Ammon's horn (tissue), 1 donor: ENCODE results near the gene NIPSNAP2.
"Not testable (repeated sequence)": the region's sequence is repeated elsewhere in the genome, so short reads cannot be mapped to it uniquely, and the experiment has no call there.

ENCODE experiments used
- DNase-seq: peaks from one replicate; pipeline ENCODE4 v3.0.0-alpha.2; 2016; ENCODE audit warnings: low spot score

The NIPSNAP2 gene

DNA sequence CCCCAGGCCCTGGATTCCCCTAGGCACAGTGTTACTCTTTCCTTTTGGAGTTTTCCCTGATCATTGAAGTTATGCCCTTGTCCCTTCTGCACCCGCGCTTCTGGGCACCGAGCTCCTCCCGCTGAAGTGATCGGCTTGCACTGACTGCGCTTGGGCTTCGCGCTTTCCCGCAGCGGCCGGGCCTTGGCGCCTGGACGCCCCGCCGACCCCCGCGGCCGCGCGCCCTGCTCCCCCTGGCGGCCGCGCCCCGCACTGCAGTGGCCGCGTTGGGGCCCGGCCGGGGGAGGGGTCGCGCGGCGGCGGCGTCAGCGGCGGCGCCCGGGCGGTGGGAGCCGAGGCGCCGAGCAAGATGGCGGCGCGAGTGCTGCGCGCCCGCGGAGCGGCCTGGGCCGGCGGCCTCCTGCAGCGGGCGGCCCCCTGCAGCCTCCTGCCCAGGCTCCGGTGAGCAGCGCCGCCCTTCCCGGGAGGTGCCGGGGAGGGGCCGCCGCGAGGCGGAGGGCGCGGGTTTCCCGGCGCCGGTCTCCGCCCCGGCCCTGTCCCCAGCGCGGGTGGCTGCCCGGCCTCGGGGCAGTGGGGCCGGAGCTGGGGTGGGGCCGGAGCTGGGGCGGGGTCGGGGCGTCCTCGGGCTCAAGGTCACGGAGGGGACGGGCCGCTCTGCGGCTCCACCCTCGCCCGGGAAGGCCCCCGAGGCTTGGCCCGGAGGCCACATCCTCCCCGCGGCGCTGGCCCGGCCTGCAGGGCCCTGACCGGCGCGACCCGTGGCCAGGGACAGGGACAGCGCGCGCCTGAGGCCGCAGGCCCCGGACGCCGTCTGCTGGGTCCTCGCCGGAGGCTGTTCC lies at the start of gene NIPSNAP2:
Gene NIPSNAP2 (plus strand): TSS at position 325 of the 839 bp plus-strand sequence. CDS start 25 bp downstream, at position 350.
- peak; percentile 69 for DNase-seq

DNA sequence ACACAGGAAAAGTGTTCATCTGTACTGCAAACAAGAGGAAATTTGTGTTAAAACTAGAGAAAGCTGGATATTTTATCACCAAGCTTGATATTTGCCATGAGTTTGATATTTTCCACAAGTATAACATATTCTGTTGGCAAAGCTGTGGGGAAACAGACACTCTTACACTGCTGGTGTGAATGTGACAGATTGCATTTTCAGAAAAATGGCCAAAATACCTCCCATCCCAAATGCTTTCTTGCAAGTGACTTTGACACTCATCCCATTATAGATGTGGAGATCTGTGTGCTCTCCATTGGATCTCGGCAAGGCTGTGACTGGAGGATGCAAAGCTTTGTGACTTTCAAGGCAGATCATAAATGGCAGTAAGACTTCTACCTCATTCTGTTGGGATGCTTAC lies 46.6 kb upstream of the NIPSNAP2 start:
- peak; percentile 30 for DNase-seq

DNA sequence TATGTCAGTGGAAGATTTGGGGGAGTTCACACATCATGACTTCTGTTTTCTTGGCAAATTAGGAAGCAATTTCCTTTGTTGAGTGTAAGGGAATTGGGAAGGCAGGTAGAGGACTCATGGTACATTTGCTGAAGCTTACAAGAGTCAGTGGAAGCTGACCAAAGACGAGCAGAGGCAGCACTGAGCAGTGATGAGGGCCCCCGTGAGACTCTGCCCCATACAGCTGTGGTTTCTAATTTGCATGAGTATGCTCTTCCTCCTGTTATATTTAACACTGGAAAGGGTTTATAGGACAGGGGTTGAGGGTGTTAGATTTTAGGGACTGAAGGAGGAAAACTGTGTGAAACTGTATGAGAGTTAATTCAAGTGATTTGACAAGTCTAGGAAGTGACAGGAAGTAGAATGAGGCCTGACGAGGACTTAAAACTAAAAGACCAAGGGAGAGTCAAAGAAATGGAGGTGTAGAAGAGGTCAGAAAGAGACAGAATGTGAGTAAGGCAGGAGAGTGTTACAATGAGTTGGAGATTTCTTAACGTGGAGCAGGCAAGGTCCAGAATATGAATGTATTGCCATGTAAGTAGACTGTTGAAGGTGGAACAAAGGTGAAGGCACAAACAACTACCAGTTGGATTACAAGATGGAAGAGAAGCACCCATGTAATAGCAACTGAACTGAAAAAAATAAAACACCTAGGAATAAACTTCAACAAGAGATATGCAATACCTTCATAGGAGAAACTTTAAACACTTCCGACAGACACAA lies 36.2 kb upstream of the NIPSNAP2 start:
- DNase-seq: no peak

DNA sequence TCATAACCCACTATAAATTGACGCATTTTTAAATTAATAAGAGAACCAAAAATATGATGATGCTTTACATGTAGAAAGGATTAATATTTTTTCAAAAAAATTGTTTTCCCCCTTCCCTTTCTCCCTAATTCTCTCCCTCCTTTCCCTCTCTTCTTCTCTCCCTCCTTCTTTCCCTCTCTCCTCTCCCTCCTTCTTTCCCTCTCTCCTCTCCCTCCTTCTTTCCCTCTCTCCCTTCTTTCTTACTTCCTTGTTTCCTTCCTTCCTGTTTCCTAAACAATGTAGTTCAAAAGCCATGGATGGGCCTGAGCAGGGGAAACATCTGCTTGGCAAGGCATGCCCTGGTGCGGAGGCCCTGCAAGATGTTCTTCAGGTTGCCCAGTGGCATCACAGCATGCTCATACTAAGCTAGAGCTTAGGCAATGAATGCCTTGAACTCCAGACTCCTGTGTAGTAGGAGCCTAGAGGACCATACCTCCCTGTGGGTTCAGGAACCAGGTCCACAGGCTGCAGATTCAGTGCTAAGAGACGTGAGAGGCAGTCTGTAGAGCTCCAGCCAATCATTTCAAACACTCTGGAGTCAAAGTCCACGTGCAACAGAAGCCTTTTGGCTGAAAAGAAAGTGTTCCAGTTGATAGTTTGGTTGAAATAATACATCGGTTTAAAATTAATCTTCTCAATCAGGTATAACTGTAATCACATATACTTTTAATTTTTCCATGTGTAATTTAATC lies 32.8 kb upstream of the NIPSNAP2 start:
- DNase-seq: no peak

DNA sequence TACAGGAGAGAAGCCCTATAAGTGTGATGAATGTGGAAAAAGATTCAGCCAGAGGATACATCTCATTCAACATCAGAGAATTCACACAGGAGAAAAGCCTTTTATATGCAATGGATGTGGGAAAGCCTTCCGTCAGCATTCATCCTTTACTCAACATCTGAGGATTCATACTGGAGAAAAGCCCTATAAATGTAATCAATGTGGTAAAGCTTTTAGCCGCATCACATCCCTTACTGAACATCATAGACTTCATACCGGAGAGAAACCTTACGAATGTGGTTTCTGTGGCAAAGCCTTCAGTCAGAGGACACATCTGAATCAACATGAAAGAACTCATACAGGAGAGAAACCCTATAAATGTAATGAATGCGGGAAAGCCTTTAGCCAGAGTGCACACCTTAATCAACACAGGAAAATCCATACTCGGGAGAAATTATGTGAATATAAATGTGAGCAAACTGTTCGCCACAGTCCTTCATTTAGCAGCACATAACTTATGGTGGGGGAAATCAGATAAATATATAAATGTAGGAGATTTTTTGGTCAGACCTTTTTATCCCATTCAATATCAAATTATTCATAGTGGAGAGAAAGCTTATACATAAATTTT lies 24.8 kb upstream of the NIPSNAP2 start:
- no peak for DNase-seq

DNA sequence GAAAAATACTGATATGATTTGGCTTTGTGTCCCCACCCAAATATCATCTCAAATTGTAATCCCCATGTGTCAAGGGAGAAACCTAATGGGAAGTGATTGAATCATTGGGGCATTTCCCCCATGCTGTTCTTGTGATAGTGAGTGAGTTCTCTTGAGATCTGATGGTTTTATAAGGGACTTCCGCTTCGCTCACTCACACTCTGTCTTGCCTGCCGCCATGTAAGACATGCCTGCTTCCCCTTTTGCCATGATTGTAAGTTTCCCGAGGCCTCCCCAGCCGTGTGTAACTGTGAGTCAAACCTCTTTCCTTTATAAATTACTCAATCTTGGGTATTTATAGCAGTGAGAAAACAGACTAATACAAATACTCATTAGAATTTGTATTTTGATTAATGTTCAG lies 17.8 kb upstream of the NIPSNAP2 start:
- DNase-seq: no peak

DNA sequence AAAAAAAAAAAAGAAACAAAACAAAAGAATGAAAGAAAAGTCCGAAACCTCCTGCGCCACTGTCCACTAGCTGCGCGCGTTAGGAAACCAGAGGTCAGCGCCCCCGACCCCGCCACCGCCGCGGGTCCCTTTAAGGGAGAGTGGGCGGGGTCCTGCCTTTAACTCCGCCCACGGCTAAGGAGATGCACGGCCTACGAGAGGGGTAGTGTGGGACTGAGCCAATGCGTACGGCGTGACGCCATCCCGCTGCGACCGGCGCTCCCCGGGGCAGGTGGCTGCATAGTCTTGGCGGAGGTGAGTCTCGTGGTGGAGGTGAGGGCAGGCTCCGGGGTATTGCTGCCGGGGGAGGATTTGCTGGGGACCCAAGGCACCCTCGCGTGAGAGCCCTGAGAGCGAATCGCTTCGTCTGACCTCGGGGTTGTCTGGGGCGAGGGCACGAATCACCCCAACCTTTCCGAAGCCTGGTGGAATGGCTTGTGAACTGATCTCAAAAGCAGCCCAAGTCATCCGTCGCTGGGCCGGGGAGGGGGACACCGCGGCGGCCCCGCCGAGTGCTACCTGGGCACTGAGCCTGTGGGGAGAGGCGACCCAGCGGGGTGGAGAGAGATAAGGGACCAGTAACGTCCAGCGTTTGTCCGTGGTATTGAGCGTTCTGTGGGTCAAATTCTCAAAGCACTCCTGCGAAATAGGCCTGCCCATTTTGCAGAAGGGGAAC lies 12.6 kb upstream of the NIPSNAP2 start, which contains the start of gene MRPS17:
Gene MRPS17 (plus strand): TSS at position 241 of the 715 bp plus-strand sequence. CDS start 1,319 bp downstream, outside the sequence.
- peak; percentile 95 for DNase-seq

DNA sequence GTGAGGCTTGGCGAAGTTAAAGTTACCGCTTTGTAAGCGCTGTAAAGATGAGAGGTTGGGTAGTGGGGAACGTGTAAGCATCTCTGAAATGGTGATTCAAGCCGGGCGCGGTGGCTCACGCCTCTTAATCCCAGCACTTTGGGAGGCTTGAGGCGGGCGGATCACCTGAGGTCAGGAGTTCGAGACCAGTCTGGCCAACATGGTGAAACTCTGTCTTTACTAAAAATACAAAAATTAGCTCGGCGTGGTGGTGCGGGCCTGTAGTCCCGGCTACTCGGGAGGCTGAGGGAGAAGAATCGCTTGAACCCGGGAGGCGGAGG lies 12.1 kb upstream of the NIPSNAP2 start:
- DNase-seq: not testable (repeated sequence)

DNA sequence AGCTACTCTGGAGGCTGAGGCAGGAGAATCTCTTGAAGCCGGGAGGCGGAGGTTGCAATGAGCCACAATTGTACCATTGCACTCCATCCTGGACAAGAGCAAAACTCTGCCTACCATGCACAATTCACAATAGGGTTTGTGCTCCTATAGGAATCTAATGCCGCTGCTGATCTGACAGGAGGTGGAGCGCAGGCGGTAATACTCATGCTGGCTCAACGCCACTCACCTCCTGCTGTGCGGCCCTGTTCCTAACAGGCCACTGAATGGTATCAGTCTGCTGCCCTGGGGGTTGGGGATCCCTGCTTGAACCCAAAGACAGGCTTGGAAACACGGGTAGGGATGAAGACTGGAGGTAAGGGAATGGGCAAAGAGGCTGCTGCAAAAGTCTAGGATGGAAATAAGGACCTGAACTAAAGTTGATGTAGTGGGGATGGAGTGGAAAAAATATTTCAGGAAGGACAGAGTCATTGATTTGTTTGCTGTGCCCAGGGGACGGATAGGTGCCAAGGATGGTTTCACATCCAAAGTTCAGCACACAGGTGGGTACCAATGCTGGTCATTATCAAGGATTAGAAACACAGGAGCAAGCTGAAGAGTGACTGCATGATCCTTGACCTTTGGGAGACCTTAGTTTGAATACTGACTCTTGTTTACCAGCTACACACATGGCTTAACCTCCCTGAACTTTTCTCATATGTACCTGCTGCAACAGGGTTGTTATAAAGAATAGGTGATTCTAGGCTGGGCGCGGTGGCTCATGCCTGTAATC lies 10.5 kb upstream of the NIPSNAP2 start:
- DNase-seq: no peak

DNA sequence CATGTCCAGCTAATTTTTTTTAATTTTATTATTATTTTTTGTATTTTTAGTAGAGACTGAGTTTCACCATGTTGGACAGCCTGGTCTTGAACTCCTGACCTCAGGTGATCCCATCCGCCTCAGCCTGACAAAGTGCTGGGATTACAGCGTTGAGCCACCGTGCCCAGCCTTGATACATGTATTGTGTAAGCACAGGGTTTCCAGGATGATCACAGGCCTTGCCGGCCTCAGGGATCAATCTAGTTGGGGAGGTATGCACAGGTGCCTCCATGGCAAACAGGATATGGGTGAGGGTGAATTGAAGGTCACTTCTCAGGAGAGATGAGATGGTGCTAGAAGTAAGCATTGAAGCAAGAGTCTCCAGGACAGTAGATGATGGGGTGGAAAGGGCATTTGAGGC lies 7.2 kb upstream of the NIPSNAP2 start:
- no peak for DNase-seq

DNA sequence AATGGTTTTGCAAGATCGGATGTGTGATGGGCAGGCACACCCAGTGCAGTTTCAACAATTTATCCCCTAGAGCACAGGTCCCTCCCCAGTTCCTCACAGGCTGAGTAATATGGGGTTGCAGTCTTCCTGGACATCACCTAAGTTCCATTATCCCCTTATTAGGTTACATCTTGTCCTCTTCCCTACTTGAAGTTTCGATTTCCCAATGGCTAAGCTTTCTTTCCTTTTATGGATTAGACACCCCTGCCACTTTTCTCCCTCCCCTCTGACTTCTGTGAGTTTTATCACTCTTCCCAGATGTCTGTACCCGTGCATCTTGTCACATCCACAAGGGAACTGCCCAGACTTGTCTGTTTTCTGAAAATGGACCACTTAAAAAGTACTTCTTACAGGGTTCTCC lies 2.4 kb upstream of the NIPSNAP2 start:
- DNase-seq: no peak

DNA sequence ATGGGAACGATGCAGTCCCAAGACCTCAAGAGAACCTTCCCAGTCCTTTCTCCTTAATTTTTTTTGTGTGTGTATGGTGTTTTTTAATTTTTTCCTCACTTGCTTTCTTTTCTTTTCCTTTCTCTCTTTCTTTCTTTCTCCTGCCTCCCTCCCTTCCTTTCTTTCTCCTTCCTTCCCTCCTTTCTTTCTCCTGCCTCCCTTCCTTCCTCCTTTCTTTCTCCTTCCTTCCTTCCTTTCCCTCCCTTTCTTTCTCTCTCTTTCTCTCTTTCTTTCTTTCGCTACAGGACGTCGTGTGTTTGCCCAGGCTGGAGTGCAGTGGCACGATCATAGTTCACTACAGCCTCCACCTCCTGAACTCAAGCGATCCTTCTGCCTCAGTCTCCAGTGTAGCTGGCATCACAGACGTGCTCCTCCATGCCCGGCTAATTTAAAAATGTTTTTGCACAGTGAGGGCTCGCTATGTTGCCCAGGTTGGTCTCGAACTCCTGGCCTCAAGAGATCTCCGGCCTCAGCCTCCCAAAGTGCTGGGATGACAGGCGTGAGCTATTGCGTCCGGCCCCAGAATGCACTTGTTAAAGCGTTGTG lies 709 bp upstream of the NIPSNAP2 start:
- no peak for DNase-seq

DNA sequence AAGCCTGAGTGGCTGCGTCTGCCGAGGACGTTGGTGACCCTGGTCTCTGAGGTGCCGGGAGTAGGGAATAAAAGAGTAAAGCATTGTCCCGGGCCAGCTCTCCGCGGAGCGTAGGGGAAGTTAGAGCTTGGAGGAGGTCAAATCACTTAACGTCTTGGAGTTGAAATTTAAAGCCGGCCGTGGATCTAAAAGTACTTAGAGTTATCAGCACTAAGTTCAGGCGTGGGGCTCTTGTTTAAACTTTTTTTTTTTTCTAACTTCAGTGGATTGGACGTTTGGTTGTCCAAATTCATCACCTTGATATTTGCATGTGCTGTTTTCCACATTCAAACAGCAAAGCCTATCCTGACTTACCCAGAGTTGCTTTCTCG lies 700 bp downstream of the NIPSNAP2 start:
- DNase-seq: no peak

DNA sequence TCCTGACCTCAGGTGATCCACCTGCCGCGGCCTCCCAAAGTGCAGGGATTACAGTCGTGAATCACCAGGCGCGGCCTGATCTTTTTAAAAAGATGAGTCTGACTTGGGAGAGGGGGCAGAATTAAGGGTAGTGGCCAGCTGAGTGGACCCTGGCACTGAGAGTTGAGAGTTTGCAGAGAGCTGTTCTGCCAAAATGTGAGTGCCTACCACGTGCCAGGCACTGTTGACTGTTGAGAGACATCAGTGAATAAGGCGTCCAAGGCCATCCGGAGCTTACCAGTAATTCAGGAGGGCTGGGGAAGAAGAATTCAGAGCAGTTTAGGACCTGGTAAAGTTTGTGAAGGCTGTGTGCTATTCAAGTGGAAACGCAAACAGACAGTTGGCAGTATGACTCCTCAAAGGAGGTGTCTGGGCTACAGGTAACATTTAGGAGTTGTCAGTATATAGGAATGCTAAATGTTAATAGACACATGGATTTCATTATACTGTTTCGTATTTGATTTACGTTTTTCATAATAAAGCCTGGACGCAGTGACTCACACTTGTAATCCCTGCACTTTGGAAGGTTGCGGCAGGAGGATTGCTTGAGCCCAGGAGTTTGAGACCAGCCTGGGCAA lies 1.5 kb downstream of the NIPSNAP2 start:
- peak; percentile 45 for DNase-seq

DNA sequence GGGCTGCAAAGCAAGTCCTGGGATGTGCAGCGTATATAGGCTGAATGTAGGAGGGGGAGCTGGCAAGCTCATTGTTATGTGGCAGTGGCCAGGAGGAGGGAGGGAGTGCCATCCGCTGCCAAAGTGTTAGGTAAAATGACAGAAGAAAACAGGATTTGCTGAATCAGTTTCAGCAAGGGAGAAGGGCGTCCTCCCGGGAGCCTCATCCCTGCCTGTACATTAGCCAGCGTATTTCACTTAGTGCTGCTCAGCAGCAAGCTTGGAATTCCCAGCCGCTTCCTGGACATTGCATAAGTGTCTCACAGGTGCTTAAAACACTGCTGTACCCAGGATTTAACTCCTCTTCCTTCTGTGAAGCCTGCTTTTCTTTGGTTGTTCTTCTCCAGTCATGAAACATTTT lies 2.5 kb downstream of the NIPSNAP2 start:
- DNase-seq: no peak

DNA sequence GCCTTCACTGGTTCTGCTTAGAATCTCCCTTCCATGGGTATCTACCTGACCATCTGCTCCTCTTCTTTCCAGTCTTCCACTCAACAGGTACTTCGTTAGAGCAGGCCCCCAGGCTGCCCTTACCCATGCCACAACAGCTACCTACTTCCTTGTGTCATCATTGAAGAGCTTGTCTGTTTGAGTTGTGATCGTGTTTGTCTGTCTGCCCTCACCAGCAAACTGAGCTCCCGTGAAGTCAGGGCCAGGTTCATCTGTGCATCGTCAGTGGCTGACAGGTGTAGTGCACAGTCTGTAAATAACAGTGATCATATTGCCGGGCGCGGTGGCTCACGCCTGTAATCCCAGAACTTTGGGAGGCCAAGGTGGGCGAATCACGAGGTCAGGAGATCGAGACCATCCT lies 5.0 kb downstream of the NIPSNAP2 start:
- DNase-seq: no peak

DNA sequence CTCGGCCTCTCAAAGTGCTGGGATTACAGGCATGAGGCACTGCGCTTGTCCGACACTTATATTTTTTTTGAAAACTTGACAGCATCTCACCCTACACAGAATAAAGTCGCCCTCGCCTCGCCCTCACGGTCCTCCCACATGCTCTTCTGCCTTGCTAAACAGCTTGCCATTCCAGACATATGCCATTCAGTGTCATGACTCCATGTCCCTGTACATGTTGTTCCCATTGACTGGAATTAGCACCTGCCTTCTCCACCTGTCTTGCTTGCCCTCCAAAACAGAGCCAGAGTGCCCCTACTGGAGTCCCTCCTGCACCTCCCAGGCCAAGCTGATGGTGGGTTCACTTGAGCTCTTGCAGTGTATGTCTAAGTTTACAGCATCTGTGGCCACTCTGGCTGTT lies 6.2 kb downstream of the NIPSNAP2 start:
- DNase-seq: no peak

DNA sequence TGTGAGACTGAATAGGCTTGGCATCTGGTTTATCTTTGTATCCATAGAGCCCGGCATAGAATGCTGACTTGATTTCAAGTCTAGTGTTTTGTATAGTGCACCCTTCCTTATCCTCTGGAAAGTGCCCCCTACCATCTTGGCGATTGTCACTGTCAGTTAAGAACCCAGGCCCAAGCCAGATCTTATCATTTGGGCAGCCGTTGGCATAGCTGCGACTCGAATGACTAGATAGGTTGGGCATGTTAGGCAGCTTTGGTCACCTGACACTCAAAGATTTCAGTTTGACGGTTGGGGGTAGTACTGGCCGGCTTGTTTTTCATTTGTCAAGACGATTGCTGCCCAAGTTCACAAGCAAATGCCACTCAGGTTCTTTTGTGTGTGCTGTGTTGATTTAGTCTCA lies 6.6 kb downstream of the NIPSNAP2 start:
- DNase-seq: no peak

DNA sequence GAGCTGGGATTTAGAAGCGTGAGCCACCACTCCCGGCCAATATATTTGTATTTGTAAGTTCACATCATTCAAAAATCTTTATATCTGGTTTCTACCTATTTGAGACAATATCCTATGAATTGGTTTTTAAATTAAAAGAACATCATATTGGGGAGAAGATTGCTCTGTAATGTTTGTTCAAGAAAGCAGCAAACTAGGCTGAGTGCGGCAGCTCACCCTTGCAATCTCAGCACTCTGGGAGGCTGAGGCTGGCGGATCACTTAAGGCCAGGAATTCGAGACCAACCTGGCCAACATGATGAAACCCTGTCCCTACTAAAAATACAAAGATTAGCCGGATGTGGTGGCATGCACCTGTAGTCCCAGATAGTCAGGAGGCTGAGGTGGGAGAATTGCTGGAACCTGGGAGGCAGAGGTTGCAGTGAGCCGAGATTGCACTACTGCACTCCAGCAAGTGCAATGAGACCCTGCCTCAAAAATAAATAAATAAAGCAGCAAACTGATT lies 9.4 kb downstream of the NIPSNAP2 start:
- no peak for DNase-seq
